A673 (cell line): ENCODE results near the gene WDR37.

Experiments used
- CTCF ChIP-seq: fragments of 300-800, 200-600 bp; sonication (generic); conservative IDR thresholded peaks from 2 replicates; pipeline ENCODE4 v1.5.1; 2017; ENCODE audit warnings: low read depth, mild to moderate bottlenecking, antibody characterized with exemption, low read length, moderate library complexity, mixed read lengths
- EZH2 ChIP-seq: fragments of 200-600 bp; sonication (generic); IDR thresholded peaks from 2 replicates; pipeline ENCODE4 v1.6.1; 2017; ENCODE audit warnings: borderline replicate concordance, low read depth, mild to moderate bottlenecking, mixed read lengths, antibody characterized with exemption, low read length; ENCODE audit not compliant: poor library complexity, severe bottlenecking

GRCh38 chr10:1122349-1122748, 66.2 kb downstream of the WDR37 start:
- TF ChIP-seq EZH2 (no peak), CTCF (no peak)
